HG03457 (cell line): ENCODE measurements around the gene ZC3H15.

Experiments
- ATAC-seq: cut with Tn5 transposase; IDR thresholded peaks from one replicate; pipeline ENCODE4 v1.9.1; 2021; ENCODE audit warnings: moderate number of reproducible peaks; ENCODE audit not compliant: unreplicated experiment

The ZC3H15 gene

GRCh38 chr2:186542002-186542401 is 55.9 kb downstream of the ZC3H15 start:
- no peak for ATAC-seq

- no peak for ATAC-seq
These were observed 57.6 kb downstream of the ZC3H15 start for GRCh38 chr2:186543561-186544131.

- no peak for ATAC-seq
These were observed 58.2 kb downstream of the ZC3H15 start for GRCh38 chr2:186544255-186544675.

GRCh38 chr2:186546846-186547245 is 60.8 kb downstream of the ZC3H15 start:
- no peak for ATAC-seq

- no peak for ATAC-seq
These were observed 65.4 kb downstream of the ZC3H15 start for GRCh38 chr2:186551323-186552050.

GRCh38 chr2:186554429-186554828 is 68.4 kb downstream of the ZC3H15 start:
- ATAC-seq = no peak

- ATAC-seq = no peak
These were observed 69.0 kb downstream of the ZC3H15 start for GRCh38 chr2:186554850-186555671.

GRCh38 chr2:186558512-186559276 is 72.6 kb downstream of the ZC3H15 start:
- no peak for ATAC-seq
